ENCODE measurements around the gene ITGB5.

Gene ITGB5

GRCh38 chr3:124748560-124749198 is 138.5 kb downstream of the ITGB5 start:
- no peak for DNase-seq

GRCh38 chr3:124747111-124747981 is 139.8 kb downstream of the ITGB5 start:
- DNase-seq, result no peak

GRCh38 chr3:124745756-124746155 is 141.4 kb downstream of the ITGB5 start:
- DNase-seq, result no peak

GRCh38 chr3:124741027-124741426 is 146.1 kb downstream of the ITGB5 start:
- no peak for DNase-seq

- no peak for DNase-seq
Observed at GRCh38 chr3:124731760-124732159, 155.4 kb downstream of the ITGB5 start.

GRCh38 chr3:124730941-124731297 is 156.2 kb downstream of the ITGB5 start:
- no peak for DNase-seq

- peak; percentile 86 for DNase-seq
Observed at GRCh38 chr3:124730129-124730940, 156.8 kb downstream of the ITGB5 start, which contains the start of gene UMPS. Gene UMPS, plus strand, starts transcription at chr3:124730452. Its CDS starts 20 bp downstream, at chr3:124730472.

GRCh38 chr3:124722589-124722988 is 164.6 kb downstream of the ITGB5 start:
- no peak for DNase-seq

GRCh38 chr3:124714223-124714853 is 172.8 kb downstream of the ITGB5 start:
- no peak for DNase-seq
